G401 (cell line): ENCODE data around the gene LRRC34. TPM values are rescaled to one million over a fixed set of nuclear protein-coding genes. Genes with fewer than 3 reads are reported as not detected.
A peak's percentile ranks its signal among the peaks of the same experiment; 100 is the strongest.

Experiments used
- DNase-seq: peaks from one replicate; pipeline ENCODE4 v3.0.0-alpha.2; 2015; ENCODE audit warnings: low spot score
- in situ Hi-C: cut with HindIII; loops from 2 replicates; pipeline ENCODE4 v1.10.0; 2016; ENCODE audit warnings: low sequenced_read_pairs, mixed read lengths
- total RNA-seq: library from RNA; depleted of rRNA; stranded (reverse); fragments of >200 nt; shearing (Covaris generic); gene quantifications from 2 replicates; pipeline ENCODE4 v1.2.3, GENCODE V29; 2014; rRNA removed

Gene LRRC34
- not detected in 2 replicates for total RNA-seq

GRCh38 chr3:169812332-169813235 is at the start of gene LRRC34, which contains the start of gene LRRIQ4:
Gene LRRC34 (minus strand): TSS chr3:169812904. CDS start chr3:169812548, 356 bp downstream.
Gene LRRIQ4 (plus strand): TSS chr3:169812870. CDS start chr3:169821922, 9,052 bp downstream.
- in situ Hi-C loops = no loop called here
- DNase-seq = peak; percentile 27

- DNase-seq = no peak
- in situ Hi-C loops = no loop called here
These were observed 49.2 kb upstream of the LRRC34 start for GRCh38 chr3:169861871-169862270.

GRCh38 chr3:169857811-169858210 is 45.1 kb upstream of the LRRC34 start:
- in situ Hi-C loops = no loop called here
- DNase-seq = no peak

- no peak for DNase-seq
- in situ Hi-C loops = no loop called here
These were observed 42.8 kb upstream of the LRRC34 start for GRCh38 chr3:169855514-169855913.

GRCh38 chr3:169850618-169851017 is 37.9 kb upstream of the LRRC34 start:
- in situ Hi-C loops = no loop called here
- DNase-seq = no peak

- in situ Hi-C loops = no loop called here
- no peak for DNase-seq
These were observed 36.0 kb upstream of the LRRC34 start for GRCh38 chr3:169848741-169849140.

GRCh38 chr3:169847896-169848295 is 35.2 kb upstream of the LRRC34 start:
- DNase-seq = no peak
- in situ Hi-C loops = no loop called here

GRCh38 chr3:169846458-169847193 is 33.9 kb upstream of the LRRC34 start:
- in situ Hi-C loops = no loop called here
- DNase-seq = no peak

GRCh38 chr3:169842960-169843359 is 30.3 kb upstream of the LRRC34 start:
- DNase-seq = no peak
- in situ Hi-C loops = no loop called here

GRCh38 chr3:169841171-169841570 is 28.5 kb upstream of the LRRC34 start:
- in situ Hi-C loops = no loop called here

GRCh38 chr3:169838511-169839030 is 25.9 kb upstream of the LRRC34 start:
- in situ Hi-C loops = no loop called here
- DNase-seq = no peak

More at GRCh38 chr3:169841171-169841570, 28.5 kb upstream of the LRRC34 start:
- no peak for DNase-seq

GRCh38 chr3:169836942-169837275 is 24.2 kb upstream of the LRRC34 start:
- in situ Hi-C loops = no loop called here
- no peak for DNase-seq

GRCh38 chr3:169836078-169836941 is 23.6 kb upstream of the LRRC34 start:
- in situ Hi-C loops = no loop called here
- no peak for DNase-seq

- no peak for DNase-seq
These were observed 22.8 kb upstream of the LRRC34 start for GRCh38 chr3:169835533-169835932.

GRCh38 chr3:169827712-169828111 is 15.0 kb upstream of the LRRC34 start:
- DNase-seq = no peak
- in situ Hi-C loops = no loop called here

More at GRCh38 chr3:169835533-169835932, 22.8 kb upstream of the LRRC34 start:
- in situ Hi-C loops = no loop called here

- no peak for DNase-seq
- in situ Hi-C loops = no loop called here
These were observed 12.6 kb upstream of the LRRC34 start for GRCh38 chr3:169825316-169825715.

GRCh38 chr3:169822983-169823382 is 10.3 kb upstream of the LRRC34 start:
- no peak for DNase-seq
- in situ Hi-C loops = no loop called here

- in situ Hi-C loops = no loop called here
- DNase-seq = no peak
These were observed 9.8 kb upstream of the LRRC34 start for GRCh38 chr3:169822540-169822939.

GRCh38 chr3:169822091-169822490 is 9.4 kb upstream of the LRRC34 start:
- no peak for DNase-seq
- in situ Hi-C loops = no loop called here
